Activated naive CD4-positive, alpha-beta T cell treated with anti-CD3 and anti-CD28 coated beads, Interleukin-2, amount 50 U/mL, for 24 hours (primary cell): Measurements from ENCODE around the gene OR2D2.

Source experiments
- H3K27ac Mint-ChIP-seq: one replicate; pipeline ENCODE4 v1.8.0; 2021; ENCODE audit warnings: mild to moderate bottlenecking, mixed read lengths
- H3K27me3 Mint-ChIP-seq: one replicate; pipeline ENCODE4 v1.8.0; 2021; ENCODE audit warnings: mixed read lengths
- H3K36me3 Mint-ChIP-seq: one replicate; pipeline ENCODE4 v1.8.0; 2021; ENCODE audit warnings: mixed read lengths
- H3K4me1 Mint-ChIP-seq: one replicate; pipeline ENCODE4 v1.8.0; 2021; ENCODE audit warnings: mixed read lengths
- H3K4me3 Mint-ChIP-seq: one replicate; pipeline ENCODE4 v1.8.0; 2021; ENCODE audit warnings: mild to moderate bottlenecking, mixed read lengths
- H3K9me3 Mint-ChIP-seq: one replicate; pipeline ENCODE4 v1.8.0; 2021; ENCODE audit warnings: mixed read lengths

Gene OR2D2

DNA sequence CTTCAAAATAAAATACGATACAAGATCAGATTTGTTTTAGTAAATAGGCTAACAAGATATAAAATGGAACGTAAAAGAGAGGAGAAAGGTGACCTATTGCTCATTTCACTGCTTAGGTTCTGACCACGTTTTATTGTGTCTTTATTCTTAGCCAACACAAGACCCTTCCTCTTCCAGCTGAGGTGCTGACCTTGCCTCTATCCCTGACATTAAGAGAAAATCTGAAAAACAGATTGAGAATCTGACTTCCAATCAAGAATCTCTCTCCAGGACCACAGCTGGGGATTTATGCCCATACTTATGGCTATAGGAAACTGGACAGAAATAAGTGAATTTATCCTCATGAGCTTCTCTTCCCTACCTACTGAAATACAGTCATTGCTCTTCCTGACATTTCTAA, 46.9 kb downstream of the OR2D2 start, which contains the start of gene OR10A5:
Gene OR10A5 (plus strand): TSS at position 301 of the 400 bp plus-strand sequence. CDS start 0 bp downstream, at position 301.
- peaks cover 23% of the 10 kb centered on the region for H3K27me3 Mint-ChIP-seq
- H3K27ac Mint-ChIP-seq: no peak within 1 kb of the TSS
- no peaks in the 10 kb centered on the region for H3K9me3 Mint-ChIP-seq
- no peaks in the 10 kb centered on the region for H3K36me3 Mint-ChIP-seq
- no peaks in the 10 kb centered on the region for H3K4me1 Mint-ChIP-seq
- no peak within 1 kb of the TSS for H3K4me3 Mint-ChIP-seq

DNA sequence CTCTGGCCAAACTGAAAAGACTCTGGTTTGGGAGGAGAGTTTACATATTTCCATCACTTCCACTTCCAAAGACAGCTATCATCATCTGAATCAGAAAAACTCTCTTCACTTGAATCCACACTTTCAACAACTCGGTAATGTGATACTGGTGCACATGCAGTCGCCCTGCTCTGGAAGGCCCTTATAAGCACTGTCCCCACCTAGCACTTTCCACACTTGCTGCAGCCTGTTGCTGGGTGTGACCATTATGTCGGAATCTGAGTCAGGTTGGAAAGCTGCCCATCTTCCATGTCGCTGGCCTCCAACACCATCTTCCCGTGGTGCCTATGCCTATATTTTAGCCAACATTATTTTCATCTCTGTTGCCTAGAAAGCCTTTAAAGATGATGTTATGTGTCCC, 47.9 kb downstream of the OR2D2 start:
- Mint-ChIP-seq H3K27me3 (peaks cover 25% of the 10 kb centered on the region), H3K27ac (no peak overlapping the region), H3K4me1 (no peaks in the 10 kb centered on the region), H3K4me3 (no peak overlapping the region), H3K9me3 (no peaks in the 10 kb centered on the region), H3K36me3 (no peaks in the 10 kb centered on the region)

DNA sequence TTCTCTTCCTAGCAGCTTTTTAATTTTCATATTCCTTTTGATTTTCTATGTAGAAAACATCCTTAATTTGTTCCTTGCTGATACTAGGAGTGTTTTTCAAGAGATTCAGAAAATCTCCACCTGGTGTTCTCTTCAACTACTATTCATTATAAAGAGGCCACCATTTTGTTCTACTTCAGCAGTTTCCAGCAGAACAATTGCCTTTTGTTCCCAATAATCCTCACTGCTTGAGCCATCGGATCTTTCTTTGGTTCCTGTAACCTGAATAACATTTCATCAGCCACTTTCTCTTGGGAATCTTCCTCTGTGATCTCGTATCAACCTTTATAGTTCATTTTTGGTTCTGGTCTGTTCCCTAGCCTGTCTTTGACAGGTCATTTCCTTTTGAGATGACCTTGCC, 48.6 kb downstream of the OR2D2 start:
- no peaks in the 10 kb centered on the region for H3K9me3 Mint-ChIP-seq
- peaks cover 24% of the 10 kb centered on the region for H3K27me3 Mint-ChIP-seq
- H3K27ac Mint-ChIP-seq: no peak overlapping the region
- no peaks in the 10 kb centered on the region for H3K4me1 Mint-ChIP-seq
- no peak overlapping the region for H3K4me3 Mint-ChIP-seq
- H3K36me3 Mint-ChIP-seq: no peaks in the 10 kb centered on the region

DNA sequence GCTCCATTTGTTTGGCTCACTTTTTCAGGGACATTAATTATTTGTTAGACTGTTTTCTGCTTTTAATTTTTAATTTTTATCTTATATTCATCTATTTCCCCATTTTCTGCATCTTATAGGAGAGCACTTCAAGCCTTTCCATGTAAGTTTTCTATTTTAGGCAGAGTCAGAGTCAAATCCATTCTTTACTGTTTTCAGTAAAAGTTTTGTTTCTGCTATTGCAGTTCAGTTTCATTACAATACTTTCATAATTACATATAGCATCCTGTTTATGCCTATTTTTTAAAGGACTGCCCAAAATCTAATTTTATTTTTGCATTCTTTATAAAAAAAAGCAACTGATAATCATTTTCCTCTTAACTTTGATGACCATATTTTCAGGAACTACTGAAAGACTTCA, 50.6 kb downstream of the OR2D2 start:
- Mint-ChIP-seq H3K4me1 (no peaks in the 10 kb centered on the region), H3K36me3 (no peaks in the 10 kb centered on the region), H3K27ac (no peak overlapping the region), H3K27me3 (peaks cover 19% of the 10 kb centered on the region), H3K4me3 (no peak overlapping the region), H3K9me3 (no peaks in the 10 kb centered on the region)
